ENCODE results near the gene HDAC1. TPM values are rescaled to one million over a fixed set of nuclear protein-coding genes. Genes with fewer than 3 reads are reported as not detected.

Gene HDAC1
- total and polyA plus RNA-seq, 11 donors = 20.0 to 46.6 (median 29.3) TPM

GRCh38 chr1:32330558-32331151 is 38.8 kb downstream of the HDAC1 start:
- H3K36me3 ChIP-seq = peaks cover 0 to 88% (median 77%) of the 10 kb centered on the region in 9 donors
- H3K4me3 ChIP-seq = no peak overlapping the region
- peaks cover 0 to 5% (median 0%) of the 10 kb centered on the region in 9 donors for H3K27me3 ChIP-seq
- peaks cover 0 to 17% (median 9%) of the 10 kb centered on the region in 12 donors for H3K4me1 ChIP-seq
- H3K9me3 ChIP-seq = no peaks in the 10 kb centered on the region
- intact Hi-C loops (cut with DNase I) = loop anchor here in 2 of 10 donors (5.0 to 10.0 kb wide), 2 partner anchors 82 to 106 kb away; partner anchors contain the start of genes EIF3I (in 1 of the 2) and TMEM234 (in 1 of the 2)
- DNase-seq (no peak), ATAC-seq (no peak)
- WGBS, 4 donors = 90 to 94% (median 92%) methylated on average over 12 of the region's 12 CpGs
- H3K27ac ChIP-seq = no peak overlapping the region
- TF ChIP-seq POLR2A (IDR thresholded peaks at IDR 0.05) (no peak), CTCF (IDR thresholded peaks at IDR 0.05) (no peak)

DNA sequence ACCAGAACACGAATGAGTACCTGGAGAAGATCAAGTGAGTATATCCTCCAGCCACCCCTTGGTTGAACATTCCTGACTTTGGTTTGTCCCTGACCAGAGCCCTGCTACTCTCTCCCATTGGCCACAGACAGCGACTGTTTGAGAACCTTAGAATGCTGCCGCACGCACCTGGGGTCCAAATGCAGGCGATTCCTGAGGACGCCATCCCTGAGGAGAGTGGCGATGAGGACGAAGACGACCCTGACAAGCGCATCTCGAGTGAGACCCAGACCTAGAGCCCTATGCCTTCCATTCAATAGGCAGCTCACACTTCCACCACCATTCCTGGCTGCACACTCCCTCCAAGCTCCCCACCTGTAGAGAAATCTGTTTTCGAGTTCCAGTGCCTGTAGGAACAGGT is 39.7 kb downstream of the HDAC1 start:
- ATAC-seq (no peak), DNase-seq (no peak)
- H3K9me3 ChIP-seq = no peaks in the 10 kb centered on the region
- intact Hi-C loops (cut with DNase I) = loop anchor here in 2 of 10 donors (5.0 to 10.0 kb wide), 2 partner anchors 81 to 107 kb away; partner anchors contain the start of genes EIF3I (in 1 of the 2) and TMEM234 (in 1 of the 2)
- no peak overlapping the region for H3K27ac ChIP-seq
- 90 to 95% (median 91%) methylated on average over 11 to 12 of the region's 12 CpGs for WGBS, 4 donors
- peaks cover 0 to 79% (median 68%) of the 10 kb centered on the region in 9 donors for H3K36me3 ChIP-seq
- TF ChIP-seq POLR2A (IDR thresholded peaks at IDR 0.05) (no peak), CTCF (IDR thresholded peaks at IDR 0.05) (no peak)
- no peak overlapping the region for H3K4me3 ChIP-seq
- peaks cover 0 to 25% (median 10%) of the 10 kb centered on the region in 12 donors for H3K4me1 ChIP-seq
- peaks cover 0 to 5% (median 0%) of the 10 kb centered on the region in 9 donors for H3K27me3 ChIP-seq

DNA sequence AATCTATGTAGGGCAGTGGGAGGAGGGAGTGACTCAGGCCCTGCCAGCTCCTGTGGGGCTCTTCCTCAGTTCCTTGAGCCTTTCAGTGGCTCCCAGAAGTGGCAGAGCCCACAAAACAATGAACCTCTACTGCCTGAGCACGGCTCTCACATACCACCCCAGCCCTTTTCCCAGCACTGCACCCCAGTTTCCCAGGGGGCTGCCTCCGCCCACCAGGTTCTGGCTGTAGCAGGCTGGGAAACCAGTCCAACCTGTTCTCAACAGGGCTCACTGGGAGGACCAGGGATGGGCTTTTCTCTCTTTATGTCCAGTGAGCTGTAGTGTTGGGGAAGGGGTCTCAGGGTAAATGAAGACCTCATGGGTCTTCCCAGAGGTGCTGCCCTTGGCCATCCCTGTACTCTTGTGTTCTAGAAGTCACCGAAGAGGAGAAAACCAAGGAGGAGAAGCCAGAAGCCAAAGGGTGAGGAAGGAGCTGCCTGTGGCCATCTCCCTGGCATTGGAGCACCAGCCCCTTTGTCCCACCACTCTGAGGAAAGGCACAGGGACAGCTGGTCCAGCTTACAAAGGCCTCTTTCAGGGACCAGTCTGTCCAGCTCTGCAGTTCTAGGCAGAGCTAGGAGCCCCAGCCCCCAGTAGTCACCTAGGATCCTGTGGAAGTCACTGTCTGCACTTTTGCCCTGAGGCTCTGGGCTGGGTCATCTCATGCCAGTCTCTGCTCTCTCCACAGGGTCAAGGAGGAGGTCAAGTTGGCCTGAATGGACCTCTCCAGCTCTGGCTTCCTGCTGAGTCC is 40.6 kb downstream of the HDAC1 start:
- TF ChIP-seq POLR2A (IDR thresholded peaks at IDR 0.05) (no peak), CTCF (IDR thresholded peaks at IDR 0.05) (no peak)
- H3K4me1 ChIP-seq = peaks cover 3 to 34% (median 18%) of the 10 kb centered on the region in 12 donors
- no peaks in the 10 kb centered on the region for H3K9me3 ChIP-seq
- WGBS, 4 donors = 76 to 92% (median 85%) methylated on average over 3 of the region's 3 CpGs
- peaks cover 0 to 70% (median 59%) of the 10 kb centered on the region in 9 donors for H3K36me3 ChIP-seq
- intact Hi-C loops (cut with DNase I) = loop anchor here in 2 of 10 donors (5.0 to 10.0 kb wide), 2 partner anchors 80 to 108 kb away; partner anchors contain the start of genes EIF3I (in 1 of the 2) and TMEM234 (in 1 of the 2)
- no peak overlapping the region for H3K4me3 ChIP-seq
- H3K27me3 ChIP-seq = peaks cover 0 to 5% (median 0%) of the 10 kb centered on the region in 9 donors
- H3K27ac ChIP-seq = no peak overlapping the region
- DNase-seq (no peak), ATAC-seq (no peak)

Data from heart left ventricle (tissue), 16 donors.